Cerebellar cortex (tissue), 1 donor: ENCODE results near the gene SYDE1.
A peak's percentile ranks its signal among the peaks of the same experiment; 100 is the strongest.

Experiments used
- DNase-seq: peaks from one replicate; pipeline ENCODE4 v3.0.0-alpha.2; 2015; ENCODE audit warnings: low spot score

The SYDE1 gene

GRCh38 chr19:15124572-15125231 is 17.5 kb downstream of the SYDE1 start:
- DNase-seq, result no peak

- peak; percentile 99 for DNase-seq
These were observed 18.2 kb downstream of the SYDE1 start for GRCh38 chr19:15125232-15126067.

- no peak for DNase-seq
These were observed 19.1 kb downstream of the SYDE1 start for GRCh38 chr19:15126131-15126910.

GRCh38 chr19:15128162-15128770 is 21.1 kb downstream of the SYDE1 start:
- DNase-seq, result no peak

GRCh38 chr19:15129856-15130585 is 22.8 kb downstream of the SYDE1 start:
- DNase-seq, result no peak

- DNase-seq, result no peak
These were observed 29.2 kb downstream of the SYDE1 start for GRCh38 chr19:15136234-15136954.

- DNase-seq, result no peak
These were observed 30.6 kb downstream of the SYDE1 start for GRCh38 chr19:15137777-15138176.

- no peak for DNase-seq
These were observed 31.2 kb downstream of the SYDE1 start for GRCh38 chr19:15138427-15138826.

- no peak for DNase-seq
These were observed 33.9 kb downstream of the SYDE1 start for GRCh38 chr19:15141143-15141542.

- no peak for DNase-seq
These were observed 35.1 kb downstream of the SYDE1 start for GRCh38 chr19:15142313-15142712.

- no peak for DNase-seq
These were observed 36.9 kb downstream of the SYDE1 start for GRCh38 chr19:15144046-15144646.

GRCh38 chr19:15147090-15147489 is 39.9 kb downstream of the SYDE1 start:
- DNase-seq, result no peak

GRCh38 chr19:15149737-15150136 is 42.5 kb downstream of the SYDE1 start:
- DNase-seq, result peak; percentile 8

GRCh38 chr19:15154002-15154612 is 46.9 kb downstream of the SYDE1 start:
- DNase-seq, result peak; percentile 25

- DNase-seq, result no peak
These were observed 48.1 kb downstream of the SYDE1 start for GRCh38 chr19:15155296-15155695.

- no peak for DNase-seq
These were observed 49.2 kb downstream of the SYDE1 start for GRCh38 chr19:15156391-15156790.

GRCh38 chr19:15159251-15159650 is 52.0 kb downstream of the SYDE1 start:
- DNase-seq, result no peak

- DNase-seq, result no peak
These were observed 54.1 kb downstream of the SYDE1 start for GRCh38 chr19:15161028-15161984.
